ENCODE measurements around the gene JADE1.

Gene JADE1

GRCh38 chr4:128879283-128879682 lies 69.8 kb downstream of the JADE1 start:
- no peak for FAIRE-seq

DNA sequence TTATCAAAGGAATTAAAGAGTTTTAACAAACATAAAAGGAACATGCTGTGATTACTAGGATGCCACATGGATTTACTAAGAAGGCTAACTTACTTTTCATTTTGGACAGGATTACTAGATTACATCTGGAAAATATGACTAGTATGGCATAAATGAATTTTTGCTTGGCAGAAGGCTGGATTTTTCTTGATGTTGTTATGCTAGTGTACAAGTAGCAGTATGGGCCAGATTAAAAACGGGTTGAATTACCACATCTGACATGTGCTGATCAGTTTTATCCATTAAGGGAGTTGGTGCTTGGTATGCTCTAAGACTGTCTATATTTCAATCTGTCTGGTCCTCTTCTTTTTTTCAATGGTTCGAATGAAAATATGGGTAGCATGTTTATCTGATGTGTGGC lies 70.5 kb downstream of the JADE1 start:
- no peak for FAIRE-seq

- FAIRE-seq: no peak
These were observed 71.2 kb downstream of the JADE1 start for GRCh38 chr4:128880662-128881061.

- FAIRE-seq: no peak
These were observed 95.3 kb downstream of the JADE1 start for GRCh38 chr4:128904821-128905220.

DNA sequence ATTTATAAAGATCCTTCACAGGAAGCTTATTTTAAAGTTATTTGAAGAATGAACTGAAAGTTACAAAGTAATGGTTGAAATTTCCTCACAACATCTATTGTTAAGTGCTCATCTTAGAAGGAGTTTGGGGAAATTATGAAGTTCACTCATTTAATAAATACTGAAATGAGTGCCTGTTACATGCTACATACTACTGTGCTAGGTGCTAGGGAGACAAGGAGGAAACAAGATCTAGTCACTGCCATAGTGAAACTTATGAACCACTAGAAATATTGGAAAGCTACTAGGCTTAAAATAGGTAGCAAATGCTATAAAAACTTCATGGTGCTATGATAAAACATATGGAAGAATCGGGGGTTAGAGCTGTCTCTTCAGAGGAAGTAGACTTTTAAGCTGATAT lies 97.1 kb downstream of the JADE1 start:
- no peak for FAIRE-seq

- FAIRE-seq: no peak
These were observed 98.5 kb downstream of the JADE1 start for GRCh38 chr4:128907981-128908380.

GRCh38 chr4:128908735-128909134 lies 99.2 kb downstream of the JADE1 start:
- FAIRE-seq: no peak

GRCh38 chr4:128913228-128913627 lies 103.7 kb downstream of the JADE1 start:
- no peak for FAIRE-seq

- no peak for FAIRE-seq
These were observed 106.0 kb downstream of the JADE1 start for GRCh38 chr4:128915544-128915943.

DNA sequence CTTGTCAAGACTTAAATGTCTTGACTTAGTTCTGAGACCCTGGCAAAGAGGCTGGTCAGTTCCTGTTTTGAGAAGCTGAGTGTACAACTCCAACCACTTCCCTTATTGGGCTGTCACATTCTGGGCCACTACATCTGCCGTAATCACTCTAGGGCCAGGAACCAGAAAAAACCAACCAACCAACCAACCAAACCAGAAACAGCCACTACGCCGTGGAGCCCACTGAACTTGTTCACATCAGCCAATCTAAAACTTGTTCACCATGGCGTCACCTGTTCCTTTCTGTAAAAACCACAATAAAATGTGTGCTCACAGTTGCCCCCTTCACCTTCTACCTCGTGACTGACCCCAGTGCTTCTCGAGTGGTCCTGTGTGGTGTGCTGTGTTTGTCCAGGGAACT lies 107.3 kb downstream of the JADE1 start:
- no peak for FAIRE-seq

DNA sequence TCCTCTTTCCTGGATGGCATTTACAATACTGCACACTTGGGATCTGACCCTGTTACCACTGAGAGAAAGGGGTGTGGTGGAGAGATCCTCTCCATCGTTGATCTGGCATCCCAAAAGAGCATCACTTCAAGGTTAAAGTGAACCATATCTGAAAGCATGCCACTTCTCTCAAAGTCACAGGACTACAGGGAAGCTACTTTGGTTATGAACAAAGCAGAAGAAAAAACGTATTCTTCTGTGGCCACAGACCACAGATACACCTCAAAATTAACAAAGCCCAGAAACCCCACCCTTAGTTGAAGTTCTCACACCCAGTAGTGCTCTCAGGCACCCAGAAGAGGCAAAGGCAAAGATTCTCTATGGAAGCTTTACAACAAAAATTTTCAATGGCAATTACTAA lies 108.3 kb downstream of the JADE1 start:
- no peak for FAIRE-seq

GRCh38 chr4:128921954-128922353 lies 112.5 kb downstream of the JADE1 start:
- FAIRE-seq: no peak
